Thyroid gland (tissue), 4 donors: Measurements from ENCODE around the gene CDH23.

ENCODE experiments used
- CTCF ChIP-seq, 6 experiments: fragments of 200-600 bp in 3 of 6; fragments of 450-650 bp in 3 of 6; sonication (generic) in 3 of 6; IDR thresholded peaks; one replicate each; pipeline ENCODE4 v1.5.1; 2016 to 2019; ENCODE audit warnings: antibody characterized with exemption in 6 of 6, mild to moderate bottlenecking in 2 of 6, inconsistent platforms in 1 of 6, moderate library complexity in 1 of 6
- POLR2A ChIP-seq, 2 donors: fragments of 450-650 bp; IDR thresholded peaks; one replicate each; pipeline ENCODE4 v1.6.1; 2017; ENCODE audit warnings: antibody characterized with exemption in 2 of 2, mild to moderate bottlenecking in 2 of 2, moderate library complexity in 1 of 2

DNA sequence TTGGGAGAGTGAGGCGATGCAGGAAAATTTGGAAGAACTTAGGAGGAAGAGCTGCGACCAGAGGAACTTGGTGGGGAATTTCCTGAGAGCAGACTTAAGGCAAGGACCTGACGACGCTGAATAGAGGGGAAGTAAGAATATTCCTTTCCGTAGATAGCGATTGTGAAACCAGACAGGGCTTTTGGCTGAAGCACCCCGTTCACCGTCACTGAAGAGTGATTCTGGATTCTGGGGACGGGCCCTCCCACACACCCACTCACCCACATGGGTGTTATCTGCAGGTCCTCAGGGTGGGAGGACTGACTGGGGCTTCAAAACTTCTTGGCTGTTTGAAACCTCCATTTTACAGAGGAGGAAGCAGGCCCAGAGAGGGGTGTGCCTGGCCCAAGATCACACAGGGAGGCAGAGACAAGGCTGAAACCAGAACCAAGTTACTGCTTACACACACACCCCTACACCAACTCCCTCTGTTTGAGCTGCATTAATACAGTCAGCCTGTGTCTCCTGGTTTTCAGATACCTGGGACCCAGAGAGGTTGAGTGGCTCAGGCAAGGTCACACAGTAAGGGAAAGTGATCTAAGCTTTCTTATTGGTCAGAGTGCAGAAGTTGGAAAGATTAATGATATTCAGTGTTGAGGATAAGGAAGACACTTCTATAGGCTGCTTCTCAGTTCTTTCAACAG, 37.2 kb upstream of the CDH23 start:
- TF ChIP-seq POLR2A (IDR thresholded peaks at IDR 0.05) = no peak
- no peak for TF ChIP-seq CTCF (IDR thresholded peaks at IDR 0.05)
